GM12801 (cell line): Measurements from ENCODE around the gene WNT8A.

Experiments used
- CTCF ChIP-seq: IDR thresholded peaks from one replicate; pipeline ENCODE4 v1.5.1; 2011; ENCODE audit warnings: control low read depth; ENCODE audit not compliant: insufficient read length; ENCODE audit errors: extremely low read depth

WNT8A gene

DNA sequence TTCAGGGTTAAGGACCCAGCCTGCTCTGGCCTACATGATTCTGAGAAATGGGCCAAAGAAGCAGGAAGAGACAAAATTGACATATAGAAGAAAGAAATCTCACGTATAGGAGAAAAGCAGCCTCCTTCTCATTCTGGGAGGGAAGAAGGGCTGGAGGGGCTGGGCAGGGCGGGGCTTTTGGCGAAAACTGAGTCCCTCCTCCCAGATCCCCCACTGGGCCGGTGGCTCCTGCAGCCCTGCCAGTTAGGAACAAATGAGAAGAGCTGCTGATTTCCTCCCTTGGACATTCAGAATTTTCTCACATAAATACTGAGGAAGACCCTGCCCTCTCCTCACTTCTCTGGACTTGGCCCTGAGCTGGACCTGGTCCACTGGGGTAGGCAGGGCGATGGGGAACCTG, at the start of gene WNT8A:
WNT8A (plus strand) TSS at position 332 of the 400 bp plus-strand sequence. CDS start 95 bp downstream, outside the sequence.
- no peak for TF ChIP-seq CTCF

GRCh38 chr5:138035605-138036537, 48.0 kb upstream of the WNT8A start:
- peak; percentile 62 for TF ChIP-seq CTCF

DNA sequence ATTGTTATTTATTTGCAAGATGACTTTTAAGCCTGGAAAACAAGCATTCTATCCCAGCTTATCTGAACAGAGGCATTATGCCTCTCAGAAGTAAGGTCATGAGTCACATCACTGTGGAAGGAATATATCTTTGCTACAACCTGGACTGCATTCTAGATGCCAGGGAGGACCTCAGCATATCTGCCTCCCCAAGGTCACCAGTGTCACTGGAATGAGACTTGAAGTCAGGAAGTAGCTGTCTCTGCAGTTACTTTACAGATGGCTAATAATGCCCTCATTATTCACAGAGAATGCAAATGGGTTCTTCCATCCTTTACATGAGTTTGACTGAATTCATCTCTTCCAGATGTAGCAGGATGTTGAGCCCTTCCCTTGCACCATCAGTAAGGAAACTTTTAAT, 46.6 kb upstream of the WNT8A start:
- no peak for TF ChIP-seq CTCF

- no peak for TF ChIP-seq CTCF
Observed at GRCh38 chr5:138037907-138038633, 45.8 kb upstream of the WNT8A start.

- TF ChIP-seq CTCF = no peak
Observed at GRCh38 chr5:138038826-138039225, 45.0 kb upstream of the WNT8A start.

- no peak for TF ChIP-seq CTCF
Observed at GRCh38 chr5:138051441-138052296, 32.2 kb upstream of the WNT8A start.

GRCh38 chr5:138053554-138053953, 30.3 kb upstream of the WNT8A start:
- no peak for TF ChIP-seq CTCF
